H1 (cell line): ENCODE measurements around the gene MMEL1. TPM values are rescaled to one million over a fixed set of nuclear protein-coding genes. Genes with fewer than 3 reads are reported as not detected.

ENCODE experiments used
- CTCF ChIA-PET: fragments of 300-600 bp; sonication (Branson Sonifier 250); formaldehyde crosslinking; loops from one replicate; lab custom pipeline; 2021; ENCODE audit not compliant: partially characterized antibody; lab: Charles Lee
- POLR2A ChIA-PET: fragments of 300-600 bp; sonication (Branson Sonifier 250); formaldehyde crosslinking; loops from one replicate; lab custom pipeline; 2021; ENCODE audit warnings: inconsistent platforms; ENCODE audit not compliant: partially characterized antibody; lab: Charles Lee
- DNase-seq, 2 experiments: peaks; one replicate each; pipeline versions ENCODE4 v3.0.0 to v3.0.0-alpha.2; 2010 to 2022; ENCODE audit warnings: low spot score in 2 of 2, low read depth in 1 of 2, mixed read lengths in 1 of 2
- FAIRE-seq: peaks from 2 replicates; lab custom pipeline; 2011; peaks lifted over from hg19 to GRCh38; lab: Jason Lieb, UNC
- H2AFZ ChIP-seq: 2 replicates; pipeline ENCODE4 v1.8.1; 2012; ENCODE audit warnings: low read length, inconsistent platforms
- H2AK5ac ChIP-seq: 2 replicates; pipeline ENCODE4 v1.6.1; 2013; ENCODE audit warnings: low read depth, low read length
- H2BK120ac ChIP-seq: replicated peaks from 2 replicates; pipeline ENCODE3; 2013; ENCODE audit warnings: low read depth, low read length, inconsistent platforms
- H2BK12ac ChIP-seq: 2 replicates; pipeline ENCODE4 v1.6.1; 2013; ENCODE audit warnings: low read depth, low read length
- H2BK15ac ChIP-seq: 2 replicates; pipeline ENCODE4 v1.6.1; 2013; ENCODE audit warnings: low read length
- H2BK20ac ChIP-seq: 2 replicates; pipeline ENCODE4 v1.6.1; 2013; ENCODE audit warnings: low read length
- H2BK5ac ChIP-seq: 2 replicates; pipeline ENCODE4 v1.6.1; 2013; ENCODE audit warnings: low read depth, low read length
- H3K14ac ChIP-seq: 2 replicates; pipeline ENCODE4 v1.6.1; 2013; ENCODE audit warnings: inconsistent platforms; ENCODE audit not compliant: insufficient read length
- H3K18ac ChIP-seq: 2 replicates; pipeline ENCODE4 v1.6.1; 2013; ENCODE audit warnings: low read length; ENCODE audit errors: extremely low read depth
- H3K23ac ChIP-seq: 2 replicates; pipeline ENCODE4 v1.6.1; 2013; ENCODE audit warnings: inconsistent platforms; ENCODE audit not compliant: insufficient read length
- H3K23me2 ChIP-seq: 2 replicates; pipeline ENCODE4 v1.6.1; 2013; ENCODE audit warnings: low read depth, low read length
- H3K27ac ChIP-seq: 2 replicates; pipeline ENCODE4 v1.6.1; 2011; ENCODE audit warnings: low read depth, low read length, inconsistent platforms
- H3K27me3 ChIP-seq, 4 experiments: replicated peaks in 1 of 4; 1 replicate in 1 of 4; 2 replicates in 3 of 4; pipeline versions ENCODE4 v1.6.1 to v1.8.1; 2011 to 2013; ENCODE audit warnings: low read length in 3 of 4, mild to moderate bottlenecking in 3 of 4, inconsistent platforms in 2 of 4, mixed read lengths in 2 of 4, moderate library complexity in 1 of 4; ENCODE audit not compliant: control insufficient read depth in 3 of 4, insufficient read depth in 3 of 4; ENCODE audit errors: extremely low read depth in 1 of 4
- H3K36me3 ChIP-seq, 4 experiments: 2 replicates each; pipeline versions ENCODE4 v1.6.1 to v1.8.1; 2011 to 2013; ENCODE audit warnings: mild to moderate bottlenecking in 4 of 4, low read length in 3 of 4, moderate library complexity in 2 of 4, control low read depth in 1 of 4, inconsistent platforms in 1 of 4; ENCODE audit not compliant: insufficient read depth in 4 of 4, control insufficient read depth in 2 of 4
- H3K4ac ChIP-seq: replicated peaks from 2 replicates; pipeline ENCODE3; 2013; ENCODE audit warnings: low read length, low read depth, mixed read lengths, inconsistent platforms; ENCODE audit not compliant: insufficient read length
- H3K4me1 ChIP-seq, 4 experiments: replicated peaks in 1 of 4; 1 replicate in 1 of 4; 2 replicates in 3 of 4; pipeline versions ENCODE4 v1.6.1 to v1.8.1; 2011 to 2013; ENCODE audit warnings: low read length in 3 of 4, inconsistent platforms in 2 of 4, mixed read lengths in 1 of 4; ENCODE audit not compliant: insufficient read depth in 4 of 4, control insufficient read depth in 3 of 4
- H3K4me2 ChIP-seq, 2 experiments: 2 replicates each; pipeline versions ENCODE4 v1.6.1 to v1.8.1; 2011 to 2013; ENCODE audit warnings: low read depth in 2 of 2, low read length in 2 of 2, control low read depth in 1 of 2, inconsistent platforms in 1 of 2, mild to moderate bottlenecking in 1 of 2; ENCODE audit not compliant: insufficient read depth in 1 of 2
- H3K4me3 ChIP-seq, 4 experiments: fragments of 200-600, 300-600 bp in 1 of 4; sonication (generic), shearing (Covaris generic), sonication (Bioruptor Twin) in 1 of 4; 2 replicates each; pipeline versions ENCODE4 v1.5.1 to v1.8.1; 2011 to 2016; ENCODE audit warnings: low read length in 4 of 4, low read depth in 3 of 4, control low read depth in 2 of 4, inconsistent platforms in 2 of 4, mild to moderate bottlenecking in 2 of 4, mixed read lengths in 1 of 4, moderate library complexity in 1 of 4; ENCODE audit not compliant: insufficient read depth in 2 of 4; ENCODE audit errors: extremely low read depth in 1 of 4
- H3K56ac ChIP-seq: replicated peaks from 2 replicates; pipeline ENCODE3; 2013; ENCODE audit warnings: low read depth, mild to moderate bottlenecking, mixed read lengths, low read length, inconsistent platforms; ENCODE audit not compliant: insufficient read length
- H3K79me1 ChIP-seq: 2 replicates; pipeline ENCODE4 v1.6.1; 2013; ENCODE audit warnings: low read depth, low read length, control low read depth
- H3K79me2 ChIP-seq, 2 experiments: 2 replicates each; pipeline versions ENCODE4 v1.6.1 to v1.8.1; 2012 to 2013; ENCODE audit warnings: low read length in 2 of 2, mild to moderate bottlenecking in 2 of 2, inconsistent platforms in 1 of 2; ENCODE audit not compliant: insufficient read depth in 2 of 2, control insufficient read depth in 1 of 2
- H3K9ac ChIP-seq, 4 experiments: replicated peaks in 1 of 4; 1 replicate in 1 of 4; 2 replicates in 3 of 4; pipeline versions ENCODE4 v1.6.1 to v1.8.1; 2011 to 2013; ENCODE audit warnings: low read depth in 3 of 4, low read length in 3 of 4, control low read depth in 2 of 4, mild to moderate bottlenecking in 2 of 4, moderate library complexity in 2 of 4, inconsistent platforms in 1 of 4; ENCODE audit errors: extremely low read depth in 1 of 4
- H3K9me3 ChIP-seq, 2 experiments: 2 replicates each; pipeline versions ENCODE4 v1.6.1 to v1.8.1; 2012 to 2013; ENCODE audit warnings: mild to moderate bottlenecking in 2 of 2, moderate library complexity in 2 of 2, control low read depth in 1 of 2, inconsistent platforms in 1 of 2, low read depth in 1 of 2, low read length in 1 of 2, mixed read lengths in 1 of 2; ENCODE audit not compliant: insufficient read depth in 2 of 2
- H4K20me1 ChIP-seq, 2 experiments: replicated peaks in 1 of 2; 2 replicates each; pipeline versions ENCODE3 to v1.8.1; 2011 to 2013; ENCODE audit warnings: inconsistent platforms in 2 of 2, low read length in 2 of 2, mild to moderate bottlenecking in 1 of 2; ENCODE audit not compliant: insufficient read depth in 2 of 2, control insufficient read depth in 1 of 2
- H4K5ac ChIP-seq: 2 replicates; pipeline ENCODE4 v1.6.1; 2013; ENCODE audit warnings: low read length, low read depth, mixed read lengths, inconsistent platforms; ENCODE audit not compliant: insufficient read length
- H4K8ac ChIP-seq: 2 replicates; pipeline ENCODE4 v1.8.0; 2013; ENCODE audit warnings: mild to moderate bottlenecking, moderate library complexity, low read length, inconsistent platforms; ENCODE audit not compliant: insufficient read depth; ENCODE audit errors: extremely low read depth
- H4K91ac ChIP-seq: replicated peaks from 2 replicates; pipeline ENCODE3; 2013; ENCODE audit warnings: low read length, mixed read lengths, inconsistent platforms; ENCODE audit not compliant: insufficient read length
- ASH2L ChIP-seq: fragments of 200-600, 300-600 bp; sonication (generic); IDR thresholded peaks from one replicate; pipeline ENCODE4 v1.7.1; 2017; ENCODE audit warnings: low read length
- ATF2 ChIP-seq: IDR thresholded peaks from 2 replicates; pipeline ENCODE4 v1.6.1; 2012; ENCODE audit warnings: low read length, inconsistent platforms
- CREB1 ChIP-seq: IDR thresholded peaks from 2 replicates; pipeline ENCODE4 v1.6.1; 2012; ENCODE audit warnings: inconsistent platforms
- EZH2 ChIP-seq: fragments of 200-600 bp; sonication (generic); IDR thresholded peaks from 2 replicates; pipeline ENCODE4 v1.7.1; 2012; ENCODE audit warnings: low read depth, mild to moderate bottlenecking, moderate library complexity, low read length, inconsistent platforms; ENCODE audit not compliant: severe bottlenecking
- GABPA ChIP-seq: IDR thresholded peaks from 2 replicates; pipeline ENCODE4 v1.6.1; 2011; ENCODE audit warnings: mild to moderate bottlenecking, low read length, moderate library complexity, borderline replicate concordance; ENCODE audit not compliant: insufficient read depth
- HDAC2 ChIP-seq, 2 experiments: fragments of 300-600 bp in 1 of 2; sonication (generic) in 1 of 2; IDR thresholded peaks; 2 replicates each; pipeline ENCODE4 v1.6.1; 2011 to 2012; ENCODE audit warnings: low read depth in 2 of 2, low read length in 2 of 2, mild to moderate bottlenecking in 2 of 2, moderate library complexity in 2 of 2, borderline replicate concordance in 1 of 2, inconsistent platforms in 1 of 2
- JUN ChIP-seq: IDR thresholded peaks from 2 replicates; pipeline ENCODE4 v1.6.1; 2011; ENCODE audit warnings: low read depth, mild to moderate bottlenecking, improper control_type of control experiment, low read length
- MAFK ChIP-seq: IDR thresholded peaks from 2 replicates; pipeline ENCODE4 v1.6.1; 2012; ENCODE audit warnings: low read depth, mild to moderate bottlenecking, improper control_type of control experiment, low read length
- NRF1 ChIP-seq: IDR thresholded peaks from 2 replicates; pipeline ENCODE4 v1.6.1; 2011; ENCODE audit warnings: mild to moderate bottlenecking, low read depth, low read length, improper control_type of control experiment
- POLR2AphosphoS5 ChIP-seq: IDR thresholded peaks from 2 replicates; pipeline ENCODE4 v1.6.1; 2011; ENCODE audit warnings: low read depth, low read length
- WGBS, 2 experiments: shearing (Covaris generic) in 1 of 2; methylation state at CpG; one replicate each; pipeline versions ENCODE4 v1.1.6 to v1.1.7; 2013 to 2015; ENCODE audit warnings: low lambda C conversion rate in 2 of 2, mixed read lengths in 2 of 2, inconsistent platforms in 1 of 2, low coverage in 1 of 2, missing lambda C conversion rate in 1 of 2; ENCODE audit not compliant: insufficient replicate concordance in 2 of 2, insufficient coverage in 1 of 2, insufficient read length in 1 of 2; ENCODE audit errors: extremely low coverage in 1 of 2, missing lambda C conversion rate in 1 of 2; 5-methylcytosine and 5-hydroxymethylcytosine counted together
- polyA plus RNA-seq, 7 experiments: library from polyadenylated mRNA; depleted of rRNA in 3 of 7; stranded (reverse) in 5 of 7; unstranded in 2 of 7; fragments of >200 nt in 5 of 7; fragments of 200-250 nt in 2 of 7; gene quantifications; 1 replicate in 5 of 7; 2 replicates in 1 of 7; 4 replicates in 1 of 7; pipeline versions ENCODE4 v1.2.1 to v1.2.3, GENCODE V29; 2011 to 2013; ENCODE audit warnings: missing spikeins in 2 of 7, mixed read lengths in 2 of 7
- total RNA-seq: library from RNA; stranded (reverse); fragmentation: NEBNext Ultra II Directional; extraction: Animal tissue kit (Norgen Biotek cat#: 25700); gene quantifications from 2 replicates; pipeline ENCODE4 v1.2.1, GENCODE V29; 2021

The MMEL1 gene
- total and polyA plus RNA-seq, 2 of the 8 experiments (the other 6 are each of a cell fraction or from before 2014, with no cell fraction given), result 0.91 to 1.7 TPM

- no peak for FAIRE-seq
- CTCF ChIA-PET, result interaction anchor here (0.6 to 0.9 kb wide), 2 partner anchors 18 to 31 kb away, joined by 3 to 4 read pairs; no protein-coding TSS in a partner anchor
- TF ChIP-seq JUN, result no peak
- TF ChIP-seq GABPA, result no peak
- no peak for TF ChIP-seq HDAC2 (IDR thresholded peaks at IDR 0.05; ENCODE audit: borderline replicate concordance in 1 of 2, low read depth in 2 of 2, low read length in 2 of 2)
- no peak for TF ChIP-seq ASH2L
- TF ChIP-seq NRF1, result no peak
- TF ChIP-seq CREB1, result no peak
- TF ChIP-seq MAFK, result no peak
- no peak for TF ChIP-seq ATF2
- peak; percentile 46 for TF ChIP-seq EZH2
- no peak for TF ChIP-seq POLR2AphosphoS5
These were observed 3.7 kb downstream of the MMEL1 start for GRCh38 chr1:2628933-2629626.

More at GRCh38 chr1:2628933-2629626, 3.7 kb downstream of the MMEL1 start:
- no peak overlapping the region for H3K18ac ChIP-seq
- no peak for DNase-seq
- H3K9ac ChIP-seq, result no peak overlapping the region
- no peak overlapping the region for H4K8ac ChIP-seq
- H3K56ac ChIP-seq, result no peak overlapping the region
- H4K20me1 ChIP-seq, result peaks cover 0 to 11% of the 10 kb centered on the region in 2 experiments
- no peak overlapping the region for H4K91ac ChIP-seq
- H2AFZ ChIP-seq, result no peak overlapping the region; the same call in 1 of the 2 replicates
- no peak overlapping the region for H2BK20ac ChIP-seq
- H3K4me2 ChIP-seq, result peak overlapping the region; percentile 66 to 84
- H3K9me3 ChIP-seq, result peaks cover 0 to 4% of the 10 kb centered on the region in 2 experiments; a peak in 1 of 4 replicates
- H2BK15ac ChIP-seq, result no peak overlapping the region
- peaks cover 6% of the 10 kb centered on the region for H3K23me2 ChIP-seq
- H3K4me1 ChIP-seq, result peaks cover 0 to 28% (median 18%) of the 10 kb centered on the region in 4 experiments; a peak in 6 of 7 replicates
- H2AK5ac ChIP-seq, result no peak overlapping the region
- H3K27ac ChIP-seq, result no peak overlapping the region
- no peak overlapping the region for H3K14ac ChIP-seq
- H3K23ac ChIP-seq, result no peak overlapping the region
- no peaks in the 10 kb centered on the region for H3K79me2 ChIP-seq
- H2BK12ac ChIP-seq, result no peak overlapping the region
- WGBS, 2 experiments, result 35% methylated on average over 4 of the region's 64 CpGs; no CpG with 5 or more reads in 1 of the 2 experiments
- peaks cover 22 to 52% (median 36%) of the 10 kb centered on the region in 4 experiments for H3K27me3 ChIP-seq
- no peak overlapping the region for H4K5ac ChIP-seq
- H3K36me3 ChIP-seq, result no peaks in the 10 kb centered on the region
- peak overlapping the region; percentile 32 to 64 (median 34); a peak in 5 of 8 replicates for H3K4me3 ChIP-seq
- POLR2A ChIA-PET, result interaction anchor here (0.9 kb wide), 1 partner anchor 216 kb away, joined by 3 read pairs; no protein-coding TSS in a partner anchor
- H2BK120ac ChIP-seq, result no peak overlapping the region
- no peak overlapping the region for H2BK5ac ChIP-seq
- no peaks in the 10 kb centered on the region for H3K79me1 ChIP-seq
- H3K4ac ChIP-seq, result no peak overlapping the region
